Activated naive CD4-positive, alpha-beta T cell treated with anti-CD3 and anti-CD28 coated beads for 36 hours (primary cell): Measurements from ENCODE around the gene DNAJC13. TPM values are rescaled to one million over a fixed set of nuclear protein-coding genes. Genes with fewer than 3 reads are reported as not detected.

Experiments
- CTCF ChIA-PET: fragments of 350-600 bp; sonication (Branson Sonifier 250); formaldehyde crosslinking; loops from one replicate; lab custom pipeline; 2021; ENCODE audit warnings: antibody characterized with exemption; lab: Charles Lee
- DNase-seq: peaks from one replicate; pipeline ENCODE4 v3.0.0-alpha.2; 2020
- H3K27ac Mint-ChIP-seq: one replicate; pipeline ENCODE4 v1.8.0; 2021; ENCODE audit warnings: mild to moderate bottlenecking, mixed read lengths
- H3K27me3 Mint-ChIP-seq: one replicate; pipeline ENCODE4 v1.8.0; 2021; ENCODE audit warnings: low read depth, mixed read lengths
- H3K36me3 Mint-ChIP-seq: one replicate; pipeline ENCODE4 v1.8.0; 2021; ENCODE audit warnings: low read depth, mixed read lengths
- H3K4me1 Mint-ChIP-seq: one replicate; pipeline ENCODE4 v1.8.0; 2021; ENCODE audit warnings: low read depth, mixed read lengths
- H3K4me3 Mint-ChIP-seq: one replicate; pipeline ENCODE4 v1.8.0; 2021; ENCODE audit warnings: mild to moderate bottlenecking, moderate library complexity, mixed read lengths
- H3K9me3 Mint-ChIP-seq: one replicate; pipeline ENCODE4 v1.8.0; 2021; ENCODE audit warnings: mixed read lengths
- intact Hi-C: fragments of 100-400 bp; cut with micrococcal nuclease; formaldehyde crosslinking; loops from one replicate; pipeline ENCODE4 v1.15.1; 2023
- total RNA-seq, 2 experiments: library from RNA; stranded (reverse); gene quantifications; one replicate each; pipeline ENCODE4 v1.2.3, GENCODE V29; 2021

The DNAJC13 gene
- total RNA-seq, 2 experiments from 2014 or later: 32.8 to 33.6 TPM

GRCh38 chr3:132445817-132446216, 28.5 kb downstream of the DNAJC13 start:
- no peaks in the 10 kb centered on the region for H3K27me3 Mint-ChIP-seq
- DNase-seq: no peak
- peaks cover 11% of the 10 kb centered on the region for H3K4me1 Mint-ChIP-seq
- intact Hi-C loops: no loop called here
- no peak overlapping the region for H3K4me3 Mint-ChIP-seq
- no peak overlapping the region for H3K27ac Mint-ChIP-seq
- H3K9me3 Mint-ChIP-seq: no peaks in the 10 kb centered on the region
- CTCF ChIA-PET: interaction anchor here (0.6 kb wide), 1 partner anchor 116 kb away, joined by 3 read pairs; no protein-coding TSS in a partner anchor
- peaks cover 10% of the 10 kb centered on the region for H3K36me3 Mint-ChIP-seq

GRCh38 chr3:132448216-132448961, 31.1 kb downstream of the DNAJC13 start:
- DNase-seq: no peak
- no peak overlapping the region for H3K27ac Mint-ChIP-seq
- H3K27me3 Mint-ChIP-seq: no peaks in the 10 kb centered on the region
- H3K4me3 Mint-ChIP-seq: no peak overlapping the region
- CTCF ChIA-PET: no interaction called here
- H3K4me1 Mint-ChIP-seq: peaks cover 4% of the 10 kb centered on the region
- H3K9me3 Mint-ChIP-seq: no peaks in the 10 kb centered on the region
- peaks cover 22% of the 10 kb centered on the region for H3K36me3 Mint-ChIP-seq
- intact Hi-C loops: no loop called here

GRCh38 chr3:132456136-132456535, 38.8 kb downstream of the DNAJC13 start:
- DNase-seq: no peak
- H3K27ac Mint-ChIP-seq: no peak overlapping the region
- H3K9me3 Mint-ChIP-seq: no peaks in the 10 kb centered on the region
- H3K36me3 Mint-ChIP-seq: peaks cover 37% of the 10 kb centered on the region
- no peak overlapping the region for H3K4me3 Mint-ChIP-seq
- CTCF ChIA-PET: interaction anchor here (1.3 kb wide), 1 partner anchor 80 kb away, joined by 3 read pairs; no protein-coding TSS in a partner anchor
- no peaks in the 10 kb centered on the region for H3K4me1 Mint-ChIP-seq
- H3K27me3 Mint-ChIP-seq: no peaks in the 10 kb centered on the region
- intact Hi-C loops: no loop called here

- no peak overlapping the region for H3K4me3 Mint-ChIP-seq
- CTCF ChIA-PET: interaction anchor here (1.3 kb wide), 1 partner anchor 79 kb away, joined by 3 read pairs; no protein-coding TSS in a partner anchor
- H3K36me3 Mint-ChIP-seq: peaks cover 35% of the 10 kb centered on the region
- no peaks in the 10 kb centered on the region for H3K27me3 Mint-ChIP-seq
- intact Hi-C loops: no loop called here
- no peak for DNase-seq
- no peaks in the 10 kb centered on the region for H3K9me3 Mint-ChIP-seq
- no peaks in the 10 kb centered on the region for H3K4me1 Mint-ChIP-seq
- H3K27ac Mint-ChIP-seq: no peak overlapping the region
These were observed 39.3 kb downstream of the DNAJC13 start for GRCh38 chr3:132456571-132456970.

- Mint-ChIP-seq H3K4me1 (no peaks in the 10 kb centered on the region), H3K36me3 (peaks cover 31% of the 10 kb centered on the region), H3K9me3 (no peaks in the 10 kb centered on the region), H3K27me3 (no peaks in the 10 kb centered on the region), H3K27ac (no peak overlapping the region), H3K4me3 (no peak overlapping the region)
- intact Hi-C loops: no loop called here
- no peak for DNase-seq
- CTCF ChIA-PET: interaction anchor here (0.9 kb wide), 1 partner anchor 112 kb away, joined by 3 read pairs; no protein-coding TSS in a partner anchor
These were observed 40.0 kb downstream of the DNAJC13 start for GRCh38 chr3:132457286-132457685.

- DNase-seq: no peak
- H3K27me3 Mint-ChIP-seq: no peaks in the 10 kb centered on the region
- H3K4me3 Mint-ChIP-seq: no peak overlapping the region
- peaks cover 19% of the 10 kb centered on the region for H3K36me3 Mint-ChIP-seq
- peaks cover 3% of the 10 kb centered on the region for H3K4me1 Mint-ChIP-seq
- intact Hi-C loops: no loop called here
- H3K9me3 Mint-ChIP-seq: no peaks in the 10 kb centered on the region
- CTCF ChIA-PET: no interaction called here
- H3K27ac Mint-ChIP-seq: no peak overlapping the region
These were observed 42.2 kb downstream of the DNAJC13 start for GRCh38 chr3:132459551-132459950.

GRCh38 chr3:132461544-132461943, 44.2 kb downstream of the DNAJC13 start:
- Mint-ChIP-seq H3K4me3 (no peak overlapping the region), H3K9me3 (no peaks in the 10 kb centered on the region), H3K27ac (no peak overlapping the region), H3K36me3 (peaks cover 8% of the 10 kb centered on the region), H3K4me1 (peaks cover 3% of the 10 kb centered on the region), H3K27me3 (no peaks in the 10 kb centered on the region)
- CTCF ChIA-PET: no interaction called here
- intact Hi-C loops: no loop called here
- DNase-seq: no peak

- CTCF ChIA-PET: interaction anchor here (0.6 kb wide), 1 partner anchor 63 kb away, joined by 3 read pairs; no protein-coding TSS in a partner anchor
- Mint-ChIP-seq H3K36me3 (peaks cover 18% of the 10 kb centered on the region), H3K4me1 (peaks cover 3% of the 10 kb centered on the region), H3K27me3 (no peaks in the 10 kb centered on the region), H3K4me3 (no peak overlapping the region), H3K9me3 (no peaks in the 10 kb centered on the region), H3K27ac (no peak overlapping the region)
- intact Hi-C loops: no loop called here
- DNase-seq: no peak
These were observed 46.8 kb downstream of the DNAJC13 start for GRCh38 chr3:132464066-132464465.

- no peak overlapping the region for H3K27ac Mint-ChIP-seq
- CTCF ChIA-PET: interaction anchor here (0.6 kb wide), 1 partner anchor 1094 kb away, joined by 5 read pairs; no protein-coding TSS in a partner anchor
- no peak for DNase-seq
- no peaks in the 10 kb centered on the region for H3K9me3 Mint-ChIP-seq
- H3K4me3 Mint-ChIP-seq: no peak overlapping the region
- no peaks in the 10 kb centered on the region for H3K4me1 Mint-ChIP-seq
- no peaks in the 10 kb centered on the region for H3K27me3 Mint-ChIP-seq
- H3K36me3 Mint-ChIP-seq: peaks cover 23% of the 10 kb centered on the region
- intact Hi-C loops: no loop called here
These were observed 52.0 kb downstream of the DNAJC13 start for GRCh38 chr3:132469326-132469725.

GRCh38 chr3:132486099-132486498, 68.8 kb downstream of the DNAJC13 start:
- Mint-ChIP-seq H3K27ac (no peak overlapping the region), H3K9me3 (no peaks in the 10 kb centered on the region), H3K4me1 (no peaks in the 10 kb centered on the region), H3K27me3 (no peaks in the 10 kb centered on the region), H3K4me3 (no peak overlapping the region), H3K36me3 (peaks cover 9% of the 10 kb centered on the region)
- CTCF ChIA-PET: interaction anchor here (0.9 kb wide), 1 partner anchor 50 kb away, joined by 3 read pairs; no protein-coding TSS in a partner anchor
- DNase-seq: no peak
- intact Hi-C loops: no loop called here

GRCh38 chr3:132488151-132488550, 70.8 kb downstream of the DNAJC13 start:
- no peak for DNase-seq
- H3K27me3 Mint-ChIP-seq: no peaks in the 10 kb centered on the region
- no peak overlapping the region for H3K4me3 Mint-ChIP-seq
- H3K27ac Mint-ChIP-seq: no peak overlapping the region
- H3K9me3 Mint-ChIP-seq: no peaks in the 10 kb centered on the region
- peaks cover 10% of the 10 kb centered on the region for H3K36me3 Mint-ChIP-seq
- intact Hi-C loops: no loop called here
- CTCF ChIA-PET: no interaction called here
- H3K4me1 Mint-ChIP-seq: no peaks in the 10 kb centered on the region

GRCh38 chr3:132499071-132499470, 81.8 kb downstream of the DNAJC13 start:
- Mint-ChIP-seq H3K4me1 (no peaks in the 10 kb centered on the region), H3K27ac (no peak overlapping the region), H3K4me3 (no peak overlapping the region), H3K9me3 (no peaks in the 10 kb centered on the region), H3K27me3 (no peaks in the 10 kb centered on the region), H3K36me3 (peaks cover 30% of the 10 kb centered on the region)
- CTCF ChIA-PET: interaction anchor here (0.7 to 1.9 kb wide), 3 partner anchors 37 to 154 kb away, joined by 3 to 8 read pairs (median 5); no protein-coding TSS in a partner anchor
- intact Hi-C loops: no loop called here
- DNase-seq: no peak

- no peaks in the 10 kb centered on the region for H3K9me3 Mint-ChIP-seq
- intact Hi-C loops: no loop called here
- DNase-seq: no peak
- no peak overlapping the region for H3K4me3 Mint-ChIP-seq
- CTCF ChIA-PET: no interaction called here
- no peaks in the 10 kb centered on the region for H3K4me1 Mint-ChIP-seq
- H3K27me3 Mint-ChIP-seq: no peaks in the 10 kb centered on the region
- H3K36me3 Mint-ChIP-seq: peaks cover 25% of the 10 kb centered on the region
- H3K27ac Mint-ChIP-seq: no peak overlapping the region
These were observed 86.3 kb downstream of the DNAJC13 start for GRCh38 chr3:132503559-132503958.
